OCI-LY7 (cell line): Measurements from ENCODE around the gene C2orf81.
"Not testable (repeated sequence)": the region's sequence is repeated elsewhere in the genome, so short reads cannot be mapped to it uniquely, and the experiment has no call there.

Source experiments
- CTCF ChIP-seq: fragments of 200-600 bp; sonication (generic); conservative IDR thresholded peaks from 2 replicates; pipeline ENCODE4 v1.5.1; 2014; ENCODE audit warnings: mild to moderate bottlenecking, antibody characterized with exemption, low read length, moderate library complexity, mixed read lengths
- EZH2phosphoT487 ChIP-seq: fragments of 200-600 bp; sonication (generic); IDR thresholded peaks from 2 replicates; pipeline ENCODE4 v1.6.1; 2018; ENCODE audit warnings: low read depth, borderline replicate concordance, mild to moderate bottlenecking, mixed run types, antibody characterized with exemption, low read length, moderate library complexity, mixed read lengths

GRCh38 chr2:74460187-74460586 lies 38.8 kb upstream of the C2orf81 start:
- not testable (repeated sequence) for TF ChIP-seq CTCF, EZH2phosphoT487
